H1 (cell line): Measurements from ENCODE around the gene HTR1D. TPM values are rescaled to one million over a fixed set of nuclear protein-coding genes. Genes with fewer than 3 reads are reported as not detected.

ENCODE experiments used
- CTCF ChIA-PET: fragments of 300-600 bp; sonication (Branson Sonifier 250); formaldehyde crosslinking; loops from one replicate; lab custom pipeline; 2021; ENCODE audit not compliant: partially characterized antibody; lab: Charles Lee
- POLR2A ChIA-PET: fragments of 300-600 bp; sonication (Branson Sonifier 250); formaldehyde crosslinking; loops from one replicate; lab custom pipeline; 2021; ENCODE audit warnings: inconsistent platforms; ENCODE audit not compliant: partially characterized antibody; lab: Charles Lee
- DNase-seq, 2 experiments: peaks; one replicate each; pipeline versions ENCODE4 v3.0.0 to v3.0.0-alpha.2; 2010 to 2022; ENCODE audit warnings: low spot score in 2 of 2, low read depth in 1 of 2, mixed read lengths in 1 of 2
- FAIRE-seq: peaks from 2 replicates; lab custom pipeline; 2011; peaks lifted over from hg19 to GRCh38; lab: Jason Lieb, UNC
- H2AFZ ChIP-seq: 2 replicates; pipeline ENCODE4 v1.8.1; 2012; ENCODE audit warnings: low read length, inconsistent platforms
- H2AK5ac ChIP-seq: 2 replicates; pipeline ENCODE4 v1.6.1; 2013; ENCODE audit warnings: low read depth, low read length
- H2BK120ac ChIP-seq: replicated peaks from 2 replicates; pipeline ENCODE3; 2013; ENCODE audit warnings: low read depth, low read length, inconsistent platforms
- H2BK12ac ChIP-seq: 2 replicates; pipeline ENCODE4 v1.6.1; 2013; ENCODE audit warnings: low read depth, low read length
- H2BK15ac ChIP-seq: 2 replicates; pipeline ENCODE4 v1.6.1; 2013; ENCODE audit warnings: low read length
- H2BK20ac ChIP-seq: 2 replicates; pipeline ENCODE4 v1.6.1; 2013; ENCODE audit warnings: low read length
- H2BK5ac ChIP-seq: 2 replicates; pipeline ENCODE4 v1.6.1; 2013; ENCODE audit warnings: low read depth, low read length
- H3K14ac ChIP-seq: 2 replicates; pipeline ENCODE4 v1.6.1; 2013; ENCODE audit warnings: inconsistent platforms; ENCODE audit not compliant: insufficient read length
- H3K18ac ChIP-seq: 2 replicates; pipeline ENCODE4 v1.6.1; 2013; ENCODE audit warnings: low read length; ENCODE audit errors: extremely low read depth
- H3K23ac ChIP-seq: 2 replicates; pipeline ENCODE4 v1.6.1; 2013; ENCODE audit warnings: inconsistent platforms; ENCODE audit not compliant: insufficient read length
- H3K23me2 ChIP-seq: 2 replicates; pipeline ENCODE4 v1.6.1; 2013; ENCODE audit warnings: low read depth, low read length
- H3K27ac ChIP-seq: 2 replicates; pipeline ENCODE4 v1.6.1; 2011; ENCODE audit warnings: low read depth, low read length, inconsistent platforms
- H3K27me3 ChIP-seq, 4 experiments: replicated peaks in 1 of 4; 1 replicate in 1 of 4; 2 replicates in 3 of 4; pipeline versions ENCODE4 v1.6.1 to v1.8.1; 2011 to 2013; ENCODE audit warnings: low read length in 3 of 4, mild to moderate bottlenecking in 3 of 4, inconsistent platforms in 2 of 4, mixed read lengths in 2 of 4, moderate library complexity in 1 of 4; ENCODE audit not compliant: control insufficient read depth in 3 of 4, insufficient read depth in 3 of 4; ENCODE audit errors: extremely low read depth in 1 of 4
- H3K36me3 ChIP-seq, 4 experiments: 2 replicates each; pipeline versions ENCODE4 v1.6.1 to v1.8.1; 2011 to 2013; ENCODE audit warnings: mild to moderate bottlenecking in 4 of 4, low read length in 3 of 4, moderate library complexity in 2 of 4, control low read depth in 1 of 4, inconsistent platforms in 1 of 4; ENCODE audit not compliant: insufficient read depth in 4 of 4, control insufficient read depth in 2 of 4
- H3K4ac ChIP-seq: replicated peaks from 2 replicates; pipeline ENCODE3; 2013; ENCODE audit warnings: low read length, low read depth, mixed read lengths, inconsistent platforms; ENCODE audit not compliant: insufficient read length
- H3K4me1 ChIP-seq, 4 experiments: replicated peaks in 1 of 4; 1 replicate in 1 of 4; 2 replicates in 3 of 4; pipeline versions ENCODE4 v1.6.1 to v1.8.1; 2011 to 2013; ENCODE audit warnings: low read length in 3 of 4, inconsistent platforms in 2 of 4, mixed read lengths in 1 of 4; ENCODE audit not compliant: insufficient read depth in 4 of 4, control insufficient read depth in 3 of 4
- H3K4me2 ChIP-seq, 2 experiments: 2 replicates each; pipeline versions ENCODE4 v1.6.1 to v1.8.1; 2011 to 2013; ENCODE audit warnings: low read depth in 2 of 2, low read length in 2 of 2, control low read depth in 1 of 2, inconsistent platforms in 1 of 2, mild to moderate bottlenecking in 1 of 2; ENCODE audit not compliant: insufficient read depth in 1 of 2
- H3K4me3 ChIP-seq, 4 experiments: fragments of 200-600, 300-600 bp in 1 of 4; sonication (generic), shearing (Covaris generic), sonication (Bioruptor Twin) in 1 of 4; 2 replicates each; pipeline versions ENCODE4 v1.5.1 to v1.8.1; 2011 to 2016; ENCODE audit warnings: low read length in 4 of 4, low read depth in 3 of 4, control low read depth in 2 of 4, inconsistent platforms in 2 of 4, mild to moderate bottlenecking in 2 of 4, mixed read lengths in 1 of 4, moderate library complexity in 1 of 4; ENCODE audit not compliant: insufficient read depth in 2 of 4; ENCODE audit errors: extremely low read depth in 1 of 4
- H3K56ac ChIP-seq: replicated peaks from 2 replicates; pipeline ENCODE3; 2013; ENCODE audit warnings: low read depth, mild to moderate bottlenecking, mixed read lengths, low read length, inconsistent platforms; ENCODE audit not compliant: insufficient read length
- H3K79me1 ChIP-seq: 2 replicates; pipeline ENCODE4 v1.6.1; 2013; ENCODE audit warnings: low read depth, low read length, control low read depth
- H3K79me2 ChIP-seq, 2 experiments: 2 replicates each; pipeline versions ENCODE4 v1.6.1 to v1.8.1; 2012 to 2013; ENCODE audit warnings: low read length in 2 of 2, mild to moderate bottlenecking in 2 of 2, inconsistent platforms in 1 of 2; ENCODE audit not compliant: insufficient read depth in 2 of 2, control insufficient read depth in 1 of 2
- H3K9ac ChIP-seq, 4 experiments: replicated peaks in 1 of 4; 1 replicate in 1 of 4; 2 replicates in 3 of 4; pipeline versions ENCODE4 v1.6.1 to v1.8.1; 2011 to 2013; ENCODE audit warnings: low read depth in 3 of 4, low read length in 3 of 4, control low read depth in 2 of 4, mild to moderate bottlenecking in 2 of 4, moderate library complexity in 2 of 4, inconsistent platforms in 1 of 4; ENCODE audit errors: extremely low read depth in 1 of 4
- H3K9me3 ChIP-seq, 2 experiments: 2 replicates each; pipeline versions ENCODE4 v1.6.1 to v1.8.1; 2012 to 2013; ENCODE audit warnings: mild to moderate bottlenecking in 2 of 2, moderate library complexity in 2 of 2, control low read depth in 1 of 2, inconsistent platforms in 1 of 2, low read depth in 1 of 2, low read length in 1 of 2, mixed read lengths in 1 of 2; ENCODE audit not compliant: insufficient read depth in 2 of 2
- H4K20me1 ChIP-seq, 2 experiments: replicated peaks in 1 of 2; 2 replicates each; pipeline versions ENCODE3 to v1.8.1; 2011 to 2013; ENCODE audit warnings: inconsistent platforms in 2 of 2, low read length in 2 of 2, mild to moderate bottlenecking in 1 of 2; ENCODE audit not compliant: insufficient read depth in 2 of 2, control insufficient read depth in 1 of 2
- H4K5ac ChIP-seq: 2 replicates; pipeline ENCODE4 v1.6.1; 2013; ENCODE audit warnings: low read length, low read depth, mixed read lengths, inconsistent platforms; ENCODE audit not compliant: insufficient read length
- H4K8ac ChIP-seq: 2 replicates; pipeline ENCODE4 v1.8.0; 2013; ENCODE audit warnings: mild to moderate bottlenecking, moderate library complexity, low read length, inconsistent platforms; ENCODE audit not compliant: insufficient read depth; ENCODE audit errors: extremely low read depth
- H4K91ac ChIP-seq: replicated peaks from 2 replicates; pipeline ENCODE3; 2013; ENCODE audit warnings: low read length, mixed read lengths, inconsistent platforms; ENCODE audit not compliant: insufficient read length
- KDM1A ChIP-seq: fragments of 200-600, 300-600 bp; sonication (generic); IDR thresholded peaks from 2 replicates; pipeline ENCODE4 v1.7.1; 2016; ENCODE audit warnings: mild to moderate bottlenecking, low read length, borderline replicate concordance
- RAD21 ChIP-seq, 2 experiments: IDR thresholded peaks in 1 of 2; conservative IDR thresholded peaks in 1 of 2; 2 replicates each; pipeline ENCODE4 v1.6.1; 2011; ENCODE audit warnings: low read depth in 2 of 2, low read length in 2 of 2, improper control_type of control experiment in 1 of 2, inconsistent platforms in 1 of 2, mild to moderate bottlenecking in 1 of 2, moderate library complexity in 1 of 2
- SP2 ChIP-seq: IDR thresholded peaks from 2 replicates; pipeline ENCODE4 v1.6.1; 2012; ENCODE audit warnings: mild to moderate bottlenecking, low read length, inconsistent platforms
- YY1 ChIP-seq: IDR thresholded peaks from 2 replicates; pipeline ENCODE4 v1.6.1; 2011; ENCODE audit warnings: low read depth, mild to moderate bottlenecking, low read length
- WGBS, 2 experiments: shearing (Covaris generic) in 1 of 2; methylation state at CpG; one replicate each; pipeline versions ENCODE4 v1.1.6 to v1.1.7; 2013 to 2015; ENCODE audit warnings: low lambda C conversion rate in 2 of 2, mixed read lengths in 2 of 2, inconsistent platforms in 1 of 2, low coverage in 1 of 2, missing lambda C conversion rate in 1 of 2; ENCODE audit not compliant: insufficient replicate concordance in 2 of 2, insufficient coverage in 1 of 2, insufficient read length in 1 of 2; ENCODE audit errors: extremely low coverage in 1 of 2, missing lambda C conversion rate in 1 of 2; 5-methylcytosine and 5-hydroxymethylcytosine counted together
- polyA plus RNA-seq, 7 experiments: library from polyadenylated mRNA; depleted of rRNA in 3 of 7; stranded (reverse) in 5 of 7; unstranded in 2 of 7; fragments of >200 nt in 5 of 7; fragments of 200-250 nt in 2 of 7; gene quantifications; 1 replicate in 5 of 7; 2 replicates in 1 of 7; 4 replicates in 1 of 7; pipeline versions ENCODE4 v1.2.1 to v1.2.3, GENCODE V29; 2011 to 2013; ENCODE audit warnings: missing spikeins in 2 of 7, mixed read lengths in 2 of 7
- total RNA-seq: library from RNA; stranded (reverse); fragmentation: NEBNext Ultra II Directional; extraction: Animal tissue kit (Norgen Biotek cat#: 25700); gene quantifications from 2 replicates; pipeline ENCODE4 v1.2.1, GENCODE V29; 2021

Gene HTR1D
- total and polyA plus RNA-seq, 2 of the 8 experiments (the other 6 are each of a cell fraction or from before 2014, with no cell fraction given) = 8.8 to 11.5 TPM

GRCh38 chr1:23208527-23208926, 8.8 kb downstream of the HTR1D start:
- peaks cover 0 to 2% (median 0%) of the 10 kb centered on the region in 4 experiments; a peak in 1 of 7 replicates for H3K4me1 ChIP-seq
- H3K4me2 ChIP-seq = no peak overlapping the region
- peaks cover 4% of the 10 kb centered on the region; the same call in 1 of the 2 replicates for H3K79me1 ChIP-seq
- no peak overlapping the region for H3K18ac ChIP-seq
- H3K23ac ChIP-seq = no peak overlapping the region
- H3K36me3 ChIP-seq = peaks cover 0 to 3% (median 3%) of the 10 kb centered on the region in 4 experiments; a peak in 2 of 8 replicates
- no peaks in the 10 kb centered on the region for H4K20me1 ChIP-seq
- H2AFZ ChIP-seq = no peak overlapping the region
- H3K9me3 ChIP-seq = no peaks in the 10 kb centered on the region
- H3K14ac ChIP-seq = no peak overlapping the region
- no peak overlapping the region for H2BK12ac ChIP-seq
- no peak for FAIRE-seq
- H2BK5ac ChIP-seq = no peak overlapping the region
- no peak overlapping the region for H4K8ac ChIP-seq
- no peak overlapping the region for H3K56ac ChIP-seq
- no peak overlapping the region for H3K9ac ChIP-seq
- no peak overlapping the region for H2BK20ac ChIP-seq
- H4K91ac ChIP-seq = no peak overlapping the region
- 94% methylated on average over 1 of the region's 2 CpGs; no CpG with 5 or more reads in 1 of the 2 experiments for WGBS, 2 experiments
- TF ChIP-seq SP2 (no peak), KDM1A (peak; percentile 54; the same call in 1 of the 2 replicates), YY1 (no peak), RAD21 (IDR thresholded peaks at IDR 0.05 in 1 of 2, conservative IDR thresholded peaks at IDR 0.05 in 1 of 2; ENCODE audit: low read depth in 2 of 2, low read length in 2 of 2) (no peak)
- TF ChIP-seq, all 59 proteins: peak for 1
- Histone ChIP-seq H3K79me2 (no peaks in the 10 kb centered on the region), H2BK120ac (no peak overlapping the region), H3K27me3 (no peaks in the 10 kb centered on the region), H2BK15ac (no peak overlapping the region), H4K5ac (no peak overlapping the region), H3K23me2 (no peaks in the 10 kb centered on the region), H3K27ac (no peak overlapping the region), H2AK5ac (no peak overlapping the region), H3K4me3 (no peak overlapping the region), H3K4ac (no peak overlapping the region)
- CTCF ChIA-PET = interaction anchor here (0.6 to 6.3 kb wide), 3 partner anchors 13 to 235 kb away, joined by 3 to 30 read pairs (median 9); no protein-coding TSS in a partner anchor
- POLR2A ChIA-PET = interaction anchor here (1.3 kb wide), 1 partner anchor 28 kb away, joined by 3 read pairs; no protein-coding TSS in a partner anchor
- DNase-seq = no peak
